ENCODE data around the gene KLRG1.
A peak's percentile ranks its signal among the peaks of the same experiment; 100 is the strongest.

KLRG1 gene

GRCh38 chr12:8949342-8950220 lies 39.8 kb upstream of the KLRG1 start, which contains the start of gene M6PR:
Gene M6PR, minus strand, starts transcription at chr12:8949645. Its CDS starts 3,241 bp downstream, at chr12:8946404.
- peak; percentile 89 for DNase-seq (ENCODE audit: low spot score)
- peak; percentile 83 for TF ChIP-seq CTCF (IDR thresholded peaks at IDR 0.05; ENCODE audit: extremely low read depth, missing control alignments)

- DNase-seq (ENCODE audit: low spot score), result no peak
- no peak for TF ChIP-seq CTCF (IDR thresholded peaks at IDR 0.05; ENCODE audit: extremely low read depth, missing control alignments)
Measured at GRCh38 chr12:8950221-8950527, 39.2 kb upstream of the KLRG1 start.

- no peak for TF ChIP-seq CTCF (IDR thresholded peaks at IDR 0.05; ENCODE audit: extremely low read depth, missing control alignments)
- DNase-seq (ENCODE audit: low spot score), result peak; percentile 25
Measured at GRCh38 chr12:8950702-8951478, 38.5 kb upstream of the KLRG1 start.

GRCh38 chr12:8951744-8952143 lies 37.6 kb upstream of the KLRG1 start:
- no peak for TF ChIP-seq CTCF (IDR thresholded peaks at IDR 0.05; ENCODE audit: extremely low read depth, missing control alignments)
- no peak for DNase-seq (ENCODE audit: low spot score)

GRCh38 chr12:8953773-8954402 lies 35.5 kb upstream of the KLRG1 start:
- TF ChIP-seq CTCF (IDR thresholded peaks at IDR 0.05; ENCODE audit: extremely low read depth, missing control alignments), result no peak
- DNase-seq (ENCODE audit: low spot score), result no peak

GRCh38 chr12:8956073-8956472 lies 33.3 kb upstream of the KLRG1 start:
- TF ChIP-seq CTCF (IDR thresholded peaks at IDR 0.05; ENCODE audit: extremely low read depth, missing control alignments), result no peak
- no peak for DNase-seq (ENCODE audit: low spot score)

- no peak for DNase-seq (ENCODE audit: low spot score)
- no peak for TF ChIP-seq CTCF (IDR thresholded peaks at IDR 0.05; ENCODE audit: extremely low read depth, missing control alignments)
Measured at GRCh38 chr12:8956772-8957171, 32.6 kb upstream of the KLRG1 start.

Measured in GM20000 (cell line).